Chondrocyte (in vitro differentiated cells): ENCODE data around the gene KISS1R. TPM values are rescaled to one million over a fixed set of nuclear protein-coding genes. Genes with fewer than 3 reads are reported as not detected.

Experiments
- DNase-seq: peaks from one replicate; pipeline ENCODE4 v3.0.0; 2021; ENCODE audit warnings: mixed read lengths, low spot score
- H3K27ac Mint-ChIP-seq: one replicate; pipeline ENCODE4 v1.8.0; 2021; ENCODE audit warnings: mild to moderate bottlenecking, moderate library complexity, mixed read lengths; ENCODE audit not compliant: unreplicated experiment
- H3K27me3 Mint-ChIP-seq: 2 replicates; pipeline ENCODE4 v1.8.0; 2021; ENCODE audit warnings: low read depth, mixed read lengths
- H3K36me3 Mint-ChIP-seq: 2 replicates; pipeline ENCODE4 v1.8.0; 2021; ENCODE audit warnings: low read depth, mixed read lengths
- H3K4me1 Mint-ChIP-seq: 2 replicates; pipeline ENCODE4 v1.8.0; 2021; ENCODE audit warnings: low read depth, mild to moderate bottlenecking, mixed read lengths
- H3K4me3 Mint-ChIP-seq: one replicate; pipeline ENCODE4 v1.8.0; 2021; ENCODE audit warnings: mild to moderate bottlenecking, moderate library complexity, mixed read lengths; ENCODE audit not compliant: unreplicated experiment
- H3K9me3 Mint-ChIP-seq: 2 replicates; pipeline ENCODE4 v1.8.0; 2021; ENCODE audit warnings: low read depth, mixed read lengths
- CTCF ChIP-seq: fragments of 200-600 bp; sonication (generic); IDR thresholded peaks from 2 replicates; pipeline ENCODE4 v1.5.0; 2021; ENCODE audit warnings: antibody characterized with exemption, mild to moderate bottlenecking, moderate library complexity
- total RNA-seq: library from RNA; stranded (reverse); gene quantifications from 3 replicates; pipeline ENCODE4 v1.2.1, GENCODE V29; 2021

Gene KISS1R
- total RNA-seq, 1 donor from 2014 or later: 0.17 TPM

DNA sequence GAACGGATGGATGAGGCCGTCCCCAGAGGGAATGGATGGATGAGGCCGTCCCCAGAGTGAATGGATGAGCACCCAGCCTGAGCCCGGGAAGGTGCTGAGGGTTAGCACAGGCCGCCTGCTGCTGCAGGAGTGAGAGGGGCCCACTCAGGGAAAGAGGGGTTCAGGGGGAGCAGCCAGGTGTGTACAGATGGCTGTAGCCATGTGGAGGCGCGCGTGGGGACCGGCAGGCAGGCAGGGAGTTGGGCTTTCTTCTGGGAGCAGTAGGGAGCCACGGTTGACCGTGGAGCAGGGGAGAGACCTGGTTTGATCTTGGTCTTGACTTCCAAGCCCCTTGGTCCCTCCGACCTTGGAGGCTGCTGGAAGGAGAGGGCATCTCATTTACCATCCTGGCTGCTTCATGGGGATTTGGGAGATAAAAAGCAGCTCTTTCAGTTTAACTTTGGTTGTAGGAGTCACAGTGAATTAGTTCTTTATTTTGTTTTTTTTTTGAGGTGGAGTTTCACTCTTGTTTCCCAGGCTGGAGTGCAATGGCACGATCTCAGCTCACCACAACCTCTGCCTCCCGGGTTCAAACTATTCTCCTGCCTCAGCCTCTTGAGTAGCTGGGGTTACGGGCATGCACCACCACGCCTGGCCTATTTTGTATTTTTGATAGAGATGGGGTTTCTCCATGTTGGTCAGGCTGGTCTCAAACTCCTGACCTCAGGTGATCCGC lies 33.4 kb downstream of the KISS1R start:
- Mint-ChIP-seq H3K27ac (no peak overlapping the region), H3K27me3 (no peaks in the 10 kb centered on the region), H3K36me3 (no peaks in the 10 kb centered on the region), H3K9me3 (no peaks in the 10 kb centered on the region), H3K4me1 (peaks cover 10% of the 10 kb centered on the region), H3K4me3 (no peak overlapping the region)
- DNase-seq: no peak
- TF ChIP-seq CTCF: no peak

DNA sequence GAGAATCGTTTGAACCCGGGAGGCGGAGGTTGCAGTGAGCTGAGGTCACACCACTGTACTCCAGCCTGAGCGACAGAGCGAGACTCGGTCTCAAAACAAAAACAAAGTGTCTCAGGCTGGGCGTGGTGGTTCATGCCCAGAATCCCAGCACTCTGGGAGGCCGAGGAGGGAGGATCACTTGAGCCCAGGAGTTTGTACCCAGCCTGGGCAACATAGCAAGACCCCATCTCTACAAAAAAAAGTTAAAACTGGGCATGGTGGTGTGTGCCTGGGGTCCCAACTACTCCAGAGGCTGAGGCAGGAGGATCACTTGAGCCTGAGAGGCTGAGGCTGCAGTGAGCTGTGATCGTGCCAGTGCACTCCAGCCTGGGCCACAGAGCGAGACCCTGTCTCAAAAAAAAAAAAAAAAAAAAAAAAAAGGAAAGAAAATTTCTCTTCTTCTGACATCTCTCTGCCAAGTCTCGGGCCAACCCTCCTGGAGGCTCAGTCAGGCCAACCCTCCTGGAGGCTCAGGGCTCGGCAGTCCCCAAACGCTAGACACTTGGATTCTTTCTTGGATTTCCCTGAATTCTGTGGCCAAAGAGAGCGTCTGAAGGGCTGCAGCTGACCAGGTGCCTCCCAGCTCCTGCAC lies 35.0 kb downstream of the KISS1R start:
- DNase-seq: no peak
- Mint-ChIP-seq H3K4me1 (peaks cover 10% of the 10 kb centered on the region), H3K4me3 (no peak overlapping the region), H3K27ac (peak overlapping the region; percentile 69), H3K27me3 (no peaks in the 10 kb centered on the region), H3K9me3 (no peaks in the 10 kb centered on the region), H3K36me3 (no peaks in the 10 kb centered on the region)
- TF ChIP-seq CTCF: no peak

GRCh38 chr19:952680-953444 lies 35.7 kb downstream of the KISS1R start:
- Mint-ChIP-seq H3K36me3 (no peaks in the 10 kb centered on the region), H3K4me1 (peaks cover 10% of the 10 kb centered on the region), H3K27ac (no peak overlapping the region), H3K9me3 (no peaks in the 10 kb centered on the region), H3K4me3 (no peak overlapping the region), H3K27me3 (no peaks in the 10 kb centered on the region)
- no peak for DNase-seq
- no peak for TF ChIP-seq CTCF

DNA sequence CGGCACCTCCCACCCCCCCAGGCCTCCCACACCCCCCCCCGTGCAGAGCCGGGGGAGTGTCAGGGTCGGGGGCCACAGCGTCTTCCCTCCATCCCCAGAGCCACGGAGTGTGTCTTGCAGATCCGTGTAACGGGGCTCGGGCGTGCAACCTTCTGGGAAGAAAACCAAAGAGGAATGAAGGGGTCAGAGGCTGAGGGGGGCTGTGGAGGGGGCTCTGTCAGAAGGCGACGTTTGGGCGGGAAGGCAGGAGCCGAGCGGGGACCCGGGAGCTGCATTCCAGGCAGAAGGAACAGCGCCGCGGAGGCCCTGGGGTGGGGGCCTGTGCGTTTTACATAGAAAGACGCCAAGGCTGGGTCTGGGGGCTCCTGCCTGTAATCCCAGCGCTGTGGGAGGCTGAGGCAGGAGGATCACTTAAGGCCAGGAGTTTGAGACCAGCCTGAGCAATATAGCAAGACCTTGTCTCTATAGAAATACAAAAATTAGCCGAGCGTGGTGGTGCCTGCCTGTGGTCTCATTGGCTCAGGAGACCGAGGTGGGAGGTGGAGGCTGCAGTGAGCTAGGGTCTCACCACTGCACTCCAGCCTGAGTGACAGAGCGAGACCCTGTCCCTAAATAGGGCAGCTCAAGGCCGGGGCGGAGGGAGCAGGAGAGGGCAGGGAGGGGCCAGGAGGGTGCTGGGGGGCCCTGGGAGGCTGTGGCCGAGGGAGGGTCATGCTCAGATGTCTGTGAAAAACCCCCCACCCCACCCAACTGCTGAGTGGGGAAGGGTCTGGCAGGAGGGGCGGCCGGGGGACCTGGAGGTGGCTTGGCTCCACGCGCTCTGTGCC lies 36.5 kb downstream of the KISS1R start:
- no peak for TF ChIP-seq CTCF
- H3K4me3 Mint-ChIP-seq: no peak overlapping the region
- no peaks in the 10 kb centered on the region for H3K27me3 Mint-ChIP-seq
- no peaks in the 10 kb centered on the region for H3K36me3 Mint-ChIP-seq
- H3K27ac Mint-ChIP-seq: no peak overlapping the region
- DNase-seq: no peak
- peaks cover 10% of the 10 kb centered on the region for H3K4me1 Mint-ChIP-seq
- H3K9me3 Mint-ChIP-seq: no peaks in the 10 kb centered on the region

- peaks cover 10% of the 10 kb centered on the region for H3K4me1 Mint-ChIP-seq
- no peak for DNase-seq
- H3K27ac Mint-ChIP-seq: no peak overlapping the region
- no peak overlapping the region for H3K4me3 Mint-ChIP-seq
- no peak for TF ChIP-seq CTCF
- H3K27me3 Mint-ChIP-seq: no peaks in the 10 kb centered on the region
- H3K36me3 Mint-ChIP-seq: no peaks in the 10 kb centered on the region
- no peaks in the 10 kb centered on the region for H3K9me3 Mint-ChIP-seq
Measured at GRCh38 chr19:954272-954671, 37.1 kb downstream of the KISS1R start.
